DMS 273 (cell line): Measurements from ENCODE around the gene GZF1.

Experiments used
- DNase-seq: peaks from one replicate; lab custom pipeline; 2025; ENCODE audit not compliant: unreplicated experiment; lab: John Stamatoyannopoulos, UW

GZF1 gene

DNA sequence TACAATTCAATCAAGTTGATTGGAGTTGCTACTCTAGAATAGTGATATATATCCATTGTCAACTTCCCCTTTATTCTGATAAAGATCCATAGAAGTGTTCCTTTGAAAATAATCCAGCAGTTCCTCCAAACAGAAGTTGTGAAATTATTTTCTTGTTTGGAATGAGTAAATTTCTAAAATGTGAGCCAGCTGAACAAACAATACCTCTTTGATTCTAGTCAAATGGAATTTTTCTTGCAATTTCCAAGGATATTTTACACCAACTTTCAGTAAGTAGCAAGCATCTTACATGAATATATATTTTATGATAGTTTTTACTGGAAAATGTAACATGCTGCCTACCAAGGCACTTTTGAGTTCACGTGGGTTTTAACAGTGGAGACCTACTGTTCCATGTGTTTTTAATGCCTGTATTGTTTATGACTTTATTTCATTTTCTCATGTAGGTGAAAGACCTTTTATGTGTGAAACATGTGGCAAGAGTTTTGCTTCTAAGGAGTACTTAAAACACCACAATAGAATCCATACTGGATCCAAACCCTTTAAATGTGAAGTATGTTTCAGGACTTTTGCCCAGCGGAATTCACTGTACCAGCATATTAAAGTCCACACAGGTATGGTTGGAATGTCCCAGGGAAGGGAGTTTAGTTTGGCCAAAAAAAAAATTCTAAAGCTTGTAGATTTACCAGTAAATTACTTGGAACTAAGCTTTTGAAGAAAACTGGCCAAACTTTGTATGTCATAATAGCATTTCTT lies 6.5 kb downstream of the GZF1 start:
- no peak for DNase-seq

DNA sequence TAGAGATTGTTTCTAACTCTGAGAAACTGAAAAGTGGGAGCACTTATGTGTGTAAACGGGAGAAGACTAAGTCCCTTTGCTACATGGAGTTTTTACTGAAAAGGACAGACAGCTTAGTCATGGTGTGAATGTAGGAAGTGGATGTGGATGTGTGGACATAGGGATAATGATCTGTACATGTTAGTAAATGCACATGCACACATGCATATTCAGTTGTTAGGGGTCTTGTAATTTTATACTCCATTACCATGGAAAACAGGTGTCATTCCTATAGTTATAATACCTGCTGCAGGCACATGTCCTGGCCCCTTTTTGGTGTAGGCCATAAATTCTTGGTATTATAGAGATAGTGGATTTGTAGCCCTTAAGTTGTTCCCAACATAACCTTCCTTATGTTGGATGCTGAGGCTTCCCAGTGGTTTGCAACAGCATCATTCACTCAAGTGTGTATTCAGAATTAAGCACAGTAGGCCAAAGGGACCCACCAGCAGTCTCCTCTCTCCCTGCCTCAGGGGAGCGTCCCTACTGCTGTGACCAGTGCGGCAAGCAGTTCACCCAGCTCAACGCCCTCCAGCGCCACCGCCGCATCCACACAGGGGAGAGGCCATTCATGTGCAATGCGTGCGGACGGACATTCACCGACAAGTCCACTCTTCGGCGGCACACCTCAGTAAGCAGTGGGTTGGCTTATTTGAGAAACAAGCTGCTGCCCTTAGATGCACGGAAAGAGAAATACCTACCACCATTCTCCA lies 7.3 kb downstream of the GZF1 start:
- DNase-seq, result no peak

DNA sequence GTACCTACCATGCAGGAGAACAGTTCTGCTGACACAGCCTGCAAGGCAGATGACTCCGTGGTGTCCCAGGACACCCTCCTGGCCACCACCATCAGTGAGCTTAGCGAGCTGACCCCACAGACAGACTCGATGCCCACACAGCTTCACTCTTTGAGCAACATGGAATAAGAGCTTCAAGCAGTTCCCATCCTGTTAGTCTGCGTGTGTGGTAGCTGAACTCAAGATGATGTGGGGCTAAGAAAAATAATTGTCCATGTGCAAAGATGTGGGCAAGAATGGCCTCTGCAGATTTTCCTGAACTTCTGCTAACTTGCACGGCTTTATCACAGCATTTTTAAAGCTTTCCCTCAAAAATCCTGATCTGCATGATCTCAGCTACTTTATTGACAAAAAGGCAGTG lies 8.3 kb downstream of the GZF1 start:
- no peak for DNase-seq

DNA sequence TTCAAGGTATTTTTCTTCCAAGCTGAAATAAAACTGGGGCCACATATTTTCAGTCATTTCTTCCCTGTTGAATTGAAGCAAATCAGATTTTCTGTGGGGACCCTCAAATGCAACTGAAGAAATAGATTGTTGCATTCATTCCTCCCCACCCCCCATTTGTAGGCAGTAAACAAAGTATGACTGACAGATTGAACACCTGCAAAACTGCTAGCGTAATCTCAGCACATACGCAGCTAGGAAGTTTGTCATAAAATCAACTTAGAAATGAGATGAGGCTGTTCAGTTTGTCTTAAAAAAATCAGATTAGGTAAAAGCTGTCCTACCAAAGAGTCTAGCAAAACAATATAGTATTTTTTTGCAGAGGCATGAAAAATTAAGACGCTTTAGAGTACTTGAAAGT lies 8.9 kb downstream of the GZF1 start:
- no peak for DNase-seq

DNA sequence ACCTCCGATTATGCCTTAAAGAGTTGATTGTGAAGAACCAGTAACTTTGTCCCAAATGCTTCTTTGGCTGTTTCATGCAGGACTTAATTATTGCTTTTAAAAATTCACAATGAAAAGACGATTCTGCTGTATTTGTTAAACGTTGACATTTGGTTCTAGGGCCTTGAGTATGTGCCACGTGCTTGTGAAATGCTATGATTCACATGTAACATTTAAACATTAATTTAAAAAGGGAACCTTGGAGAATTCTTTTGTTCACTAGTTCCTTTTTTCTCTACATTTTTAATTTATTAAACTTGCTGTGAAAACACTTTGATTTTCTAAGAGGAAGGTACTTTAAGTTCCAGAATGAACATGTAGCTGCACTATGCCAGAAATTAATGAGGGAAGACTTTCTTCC lies 9.5 kb downstream of the GZF1 start:
- DNase-seq, result no peak

DNA sequence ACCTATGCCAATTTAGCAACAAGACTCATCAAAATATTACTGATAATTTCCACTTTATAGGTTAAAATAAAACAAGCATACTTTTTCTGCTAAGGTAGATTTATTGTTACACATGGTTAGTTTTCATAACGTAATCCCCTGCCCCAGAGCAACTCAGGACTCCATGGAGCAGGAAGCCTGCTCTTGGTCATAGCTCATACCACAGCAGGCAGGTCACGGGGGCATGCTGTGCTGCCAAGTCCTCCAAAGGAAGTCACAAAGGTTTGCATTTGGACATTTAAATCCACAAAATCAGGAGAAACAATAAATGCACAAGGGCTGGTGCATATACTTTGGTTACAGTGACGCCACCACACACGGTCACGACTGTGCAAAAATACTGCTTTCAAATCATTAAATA lies 12.5 kb downstream of the GZF1 start:
- no peak for DNase-seq

DNA sequence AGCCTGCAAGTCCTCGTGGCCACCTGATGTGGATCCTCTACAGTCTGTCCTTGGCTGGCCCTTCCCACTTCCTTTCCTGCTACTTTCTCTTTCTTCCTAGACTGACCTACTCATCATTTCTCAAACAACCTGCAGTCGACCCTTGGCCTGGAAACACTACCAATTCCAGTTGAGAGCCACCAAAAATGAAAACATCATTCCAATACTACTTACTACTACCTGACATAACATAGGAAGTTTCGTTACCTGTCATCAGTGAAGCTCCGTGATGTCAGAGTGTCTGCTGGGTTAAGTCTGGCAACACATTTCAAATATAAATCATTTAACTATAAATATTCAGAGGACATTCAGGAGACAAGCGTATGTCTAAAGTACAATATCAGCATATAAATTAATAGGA lies 13.8 kb downstream of the GZF1 start:
- DNase-seq, result no peak

DNA sequence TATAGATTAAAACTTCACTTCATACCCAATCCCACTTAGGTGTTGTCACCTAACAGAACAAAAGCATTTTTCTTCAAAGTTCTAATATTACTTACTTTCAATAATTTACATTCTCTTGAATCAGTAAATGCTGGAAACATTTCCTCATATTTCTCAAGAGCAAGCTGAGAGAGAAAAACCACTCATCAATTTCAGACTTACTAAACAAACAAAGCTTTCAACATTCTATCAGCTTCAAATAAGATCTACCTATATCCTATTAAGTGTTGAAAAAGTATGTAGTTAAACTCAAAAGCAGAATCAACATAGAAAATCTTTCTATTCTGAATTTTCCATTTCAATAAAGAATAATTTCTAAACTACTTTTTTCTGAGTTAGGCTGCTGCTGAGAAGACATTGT lies 17.8 kb downstream of the GZF1 start:
- DNase-seq, result no peak

DNA sequence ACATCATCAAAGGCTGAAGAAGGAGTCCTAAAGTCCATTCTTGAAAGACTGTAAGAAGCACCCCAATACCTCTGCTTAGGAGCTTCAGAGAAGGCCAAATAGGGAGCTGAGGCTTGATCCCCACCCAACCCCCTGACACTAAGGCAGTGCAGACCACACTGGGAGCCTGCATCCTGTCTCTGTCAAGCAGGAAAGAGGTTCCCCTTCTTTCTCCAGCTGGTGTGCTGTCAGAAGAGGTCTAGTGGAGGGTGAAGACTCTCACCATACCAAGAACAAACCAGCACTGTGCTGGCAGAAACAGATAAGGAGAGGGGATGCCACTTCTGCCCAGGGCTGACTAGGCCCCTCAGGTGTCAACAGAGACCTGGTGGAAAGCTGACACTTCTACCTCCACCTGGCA lies 19.9 kb downstream of the GZF1 start:
- no peak for DNase-seq

DNA sequence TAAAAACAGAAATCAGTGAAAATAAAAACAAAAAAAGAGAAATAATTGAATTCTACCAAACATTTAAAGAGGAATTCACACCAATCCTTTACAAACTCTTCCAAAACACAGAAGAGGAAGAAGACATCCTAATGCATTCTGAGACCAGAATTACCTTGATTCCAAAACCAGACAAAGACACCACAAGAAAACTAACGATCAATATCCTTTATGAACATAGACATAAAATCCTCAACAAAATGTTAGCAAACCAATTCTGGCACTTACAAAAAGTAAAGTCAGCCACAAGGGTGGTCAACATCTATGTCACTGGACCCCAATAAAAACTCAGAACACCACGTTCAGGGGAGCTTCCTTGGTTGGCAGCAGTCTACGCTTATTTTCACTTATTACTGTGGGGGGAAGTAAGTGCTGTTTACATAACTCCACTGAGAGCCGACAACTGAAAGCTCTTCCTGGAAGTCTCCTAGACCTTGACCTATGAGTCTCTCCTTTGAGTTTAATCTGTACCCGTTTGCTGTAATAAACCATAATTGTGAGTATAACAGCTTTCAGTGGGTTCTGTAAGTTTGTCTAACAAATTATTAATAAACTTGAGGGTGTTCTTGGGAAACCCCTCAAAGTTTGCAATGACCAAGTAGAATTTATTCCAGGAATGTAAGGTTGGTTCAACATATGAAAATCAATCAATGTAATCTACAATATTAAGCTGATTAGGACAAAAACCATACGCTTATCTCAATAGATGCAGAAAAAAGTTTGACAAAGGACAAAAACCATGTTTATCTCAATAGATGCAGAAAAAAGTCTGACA lies 24.5 kb downstream of the GZF1 start:
- DNase-seq, result no peak

DNA sequence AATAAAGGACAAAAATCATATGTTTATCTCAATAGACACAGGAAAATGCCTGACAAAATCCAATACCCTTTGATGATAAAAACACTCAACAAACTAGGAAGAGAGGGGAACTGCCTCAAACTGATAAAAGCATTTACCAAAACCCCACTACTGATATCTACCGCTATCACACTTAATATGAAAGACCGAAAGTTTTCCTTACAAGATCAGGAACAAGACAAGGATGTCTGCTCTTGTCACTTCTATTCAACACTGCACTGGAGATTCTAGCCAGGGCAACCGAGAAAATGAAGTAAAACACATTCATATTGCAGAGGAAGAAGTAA lies 25.1 kb downstream of the GZF1 start:
- DNase-seq, result no peak

DNA sequence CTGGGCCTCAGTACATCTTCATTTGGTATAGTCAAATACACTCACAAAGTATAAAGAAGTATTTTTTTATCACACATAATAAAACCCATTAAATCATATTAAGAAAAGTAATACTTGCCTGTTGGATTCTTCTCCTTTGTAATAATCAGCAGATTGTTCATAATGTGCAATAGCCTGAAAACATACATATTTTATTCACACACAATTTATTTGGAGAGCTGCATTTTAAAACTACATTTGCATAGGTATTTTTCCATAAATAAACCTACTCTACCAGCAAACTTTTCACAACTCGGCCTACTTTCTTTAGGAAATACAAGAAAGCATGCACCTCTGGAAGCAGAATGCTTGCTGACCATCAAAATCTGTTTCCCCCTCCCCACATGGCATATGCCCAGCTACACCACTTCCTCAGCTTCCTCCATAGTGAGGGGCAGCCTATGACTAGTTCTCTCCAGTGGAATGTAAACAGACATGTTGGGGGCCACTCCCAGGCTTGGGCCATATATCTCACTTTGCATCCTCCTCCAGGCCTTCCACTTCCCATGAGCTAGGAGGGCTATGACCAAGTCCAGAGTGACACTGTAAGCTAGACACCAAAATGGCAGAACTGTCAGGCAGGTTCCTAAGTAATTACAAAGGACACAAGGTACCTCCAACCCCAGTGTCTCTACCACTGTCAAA lies 28.3 kb downstream of the GZF1 start:
- no peak for DNase-seq

DNA sequence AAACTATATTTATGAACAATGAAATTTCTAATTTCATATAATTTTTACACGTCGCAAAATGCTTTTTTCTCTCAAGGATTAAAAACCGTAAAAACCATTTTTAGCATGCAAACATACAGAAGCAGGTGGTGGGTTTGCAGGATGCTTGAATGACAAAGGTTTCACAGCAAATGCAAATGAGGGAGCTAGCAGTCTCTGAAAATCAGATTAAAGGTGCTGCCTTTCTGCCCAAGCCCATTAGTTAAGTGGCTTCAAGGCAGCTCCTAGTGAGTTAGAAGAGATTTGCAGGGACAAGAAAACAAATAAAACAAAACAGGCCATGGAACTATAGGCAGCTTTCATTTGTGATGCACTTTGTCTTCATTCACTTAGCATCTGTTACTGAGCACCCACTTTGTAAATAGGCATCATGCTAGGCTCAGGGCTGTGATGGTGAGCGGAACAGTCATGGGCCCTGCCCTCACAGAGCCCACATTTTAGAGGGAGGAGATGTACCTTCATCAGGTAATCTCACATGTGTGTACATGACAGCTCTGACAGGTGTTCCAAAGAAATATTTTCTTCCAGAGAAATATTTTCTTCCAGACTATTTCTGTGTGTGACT lies 29.8 kb downstream of the GZF1 start:
- DNase-seq, result no peak

DNA sequence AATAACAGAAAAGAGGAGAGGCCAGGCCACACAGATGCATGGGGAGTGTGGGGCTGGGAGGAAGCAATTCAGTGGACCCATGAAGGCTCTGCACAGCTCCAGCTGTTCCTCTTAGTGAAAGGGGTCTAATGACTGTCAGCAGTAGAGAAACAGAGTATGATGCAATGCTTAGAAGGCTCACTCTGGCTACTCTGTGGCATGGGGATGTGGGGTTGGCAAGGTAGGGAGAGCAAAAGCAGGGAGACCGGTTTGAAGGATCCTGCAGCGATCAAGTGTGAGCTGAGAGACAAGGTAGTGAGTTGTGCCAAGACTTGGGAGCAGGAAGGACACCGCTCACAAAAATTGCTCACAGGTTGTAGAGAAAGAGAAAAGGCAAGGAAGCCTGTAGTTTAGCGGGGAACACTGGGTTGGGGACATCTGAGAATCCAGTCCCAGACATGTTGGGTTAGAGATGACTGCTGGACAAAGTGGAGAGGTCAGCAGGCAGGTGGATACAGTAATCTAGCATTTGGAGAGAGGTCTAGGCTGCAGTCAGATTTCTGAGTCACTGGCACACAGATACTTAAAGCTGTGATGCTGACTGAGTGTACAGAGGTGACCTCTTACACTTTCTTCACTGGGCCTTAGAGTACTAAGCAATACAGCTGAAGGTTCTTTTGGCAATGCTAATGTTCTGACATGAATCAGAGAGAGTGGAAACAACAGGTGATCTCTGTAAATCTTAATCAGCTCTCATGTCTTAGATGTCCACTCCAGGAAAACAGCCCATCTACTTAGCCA lies 32.2 kb downstream of the GZF1 start:
- DNase-seq, result no peak

DNA sequence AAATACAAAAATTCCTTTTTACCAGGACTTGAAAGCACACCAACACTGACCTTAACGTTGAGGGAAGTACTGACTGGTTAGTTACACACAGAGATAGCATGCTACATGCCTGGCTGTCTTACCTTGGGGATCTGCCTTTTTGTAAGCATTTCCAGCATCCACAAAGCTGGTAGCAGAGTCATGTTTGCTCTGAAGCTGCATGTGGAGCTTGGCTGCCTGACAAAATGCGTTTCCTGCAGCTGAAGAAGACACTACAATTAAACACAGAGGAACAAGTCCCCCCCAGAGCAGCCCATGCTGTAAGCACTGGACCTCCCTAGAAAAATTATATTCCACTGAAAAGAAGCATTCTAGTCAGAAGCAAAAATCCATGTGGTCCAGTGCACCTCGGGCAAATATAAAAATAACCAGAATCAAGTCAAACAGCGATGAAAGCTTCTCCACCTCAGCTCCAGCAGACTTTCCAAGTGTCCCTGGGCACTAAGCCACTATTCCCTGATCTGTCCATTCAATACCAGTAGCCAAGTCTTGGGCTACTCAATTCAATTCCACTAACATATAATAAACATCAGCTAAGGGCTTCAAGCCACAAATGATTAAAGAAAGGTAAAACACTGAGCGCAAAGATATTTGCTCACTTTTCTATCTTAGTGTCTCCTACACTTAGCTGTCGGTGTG lies 35.1 kb downstream of the GZF1 start:
- DNase-seq, result no peak

DNA sequence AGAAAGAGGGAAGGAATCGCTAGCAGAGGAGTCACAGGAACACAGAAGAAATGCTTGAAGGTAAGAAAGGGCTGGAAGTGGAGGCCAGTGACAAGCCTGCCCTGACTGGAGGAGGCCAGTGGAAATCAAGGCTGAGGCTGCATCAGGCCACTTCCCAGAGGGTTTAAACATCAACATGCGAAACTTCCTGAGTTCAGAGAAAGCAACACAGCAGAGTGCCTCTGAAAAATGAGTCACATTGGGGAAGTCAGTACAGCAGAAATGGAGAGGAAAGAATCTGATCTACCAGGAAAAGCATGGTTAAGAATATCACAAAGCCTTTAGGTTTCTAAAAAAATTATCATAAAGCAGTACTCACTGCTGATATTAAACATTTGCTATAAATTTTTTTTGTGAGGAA lies 36.0 kb downstream of the GZF1 start:
- no peak for DNase-seq

DNA sequence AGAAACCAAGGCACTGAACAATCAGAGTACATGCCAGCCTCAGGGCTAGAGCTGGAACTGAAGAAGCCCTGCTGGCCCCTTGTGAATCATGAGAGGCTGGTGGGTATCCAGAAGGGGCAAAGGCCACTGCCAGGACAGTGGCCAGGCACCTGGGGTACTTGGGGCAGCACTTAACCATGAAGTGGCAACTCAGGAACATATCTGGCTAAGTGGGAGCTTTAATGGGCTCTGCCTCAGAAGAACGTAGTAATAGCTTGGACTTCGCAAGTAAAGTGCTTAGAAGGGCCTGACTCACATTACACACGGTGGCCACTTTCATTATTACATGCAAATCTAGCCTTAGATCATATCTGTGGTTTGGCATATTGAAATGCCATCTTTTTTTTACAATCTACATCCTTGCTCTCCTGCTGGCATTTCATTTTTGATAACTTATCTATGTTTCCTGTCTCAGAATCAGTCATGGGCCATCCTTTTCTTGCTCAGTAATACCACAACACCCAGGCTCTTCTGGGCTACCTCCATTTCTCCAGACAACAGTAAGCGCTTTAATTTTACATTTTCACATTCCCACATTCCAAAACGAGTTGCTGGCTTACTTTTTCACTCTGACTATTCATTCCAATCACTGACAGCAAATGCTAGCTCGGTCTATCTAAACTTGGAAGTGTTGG lies 37.7 kb downstream of the GZF1 start:
- no peak for DNase-seq

DNA sequence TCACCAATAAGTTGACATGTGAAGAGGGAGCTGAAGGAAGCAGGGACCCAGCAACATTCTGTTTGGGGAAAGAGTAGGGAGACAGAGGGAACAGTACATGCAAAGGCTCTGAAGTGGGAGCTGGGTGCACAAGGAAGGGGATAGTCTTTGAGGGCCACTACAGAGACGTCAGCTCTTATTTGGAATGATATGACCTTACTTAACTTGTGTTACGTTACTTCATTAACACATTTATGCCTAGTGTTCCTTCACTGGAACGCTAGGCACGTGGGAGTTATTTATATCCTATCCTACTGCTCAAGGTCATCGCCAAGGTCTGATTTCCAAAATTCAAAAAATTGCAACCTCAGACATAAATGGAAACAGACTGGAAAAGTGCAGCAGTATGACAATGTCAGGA lies 39.1 kb downstream of the GZF1 start:
- DNase-seq, result no peak

DNA sequence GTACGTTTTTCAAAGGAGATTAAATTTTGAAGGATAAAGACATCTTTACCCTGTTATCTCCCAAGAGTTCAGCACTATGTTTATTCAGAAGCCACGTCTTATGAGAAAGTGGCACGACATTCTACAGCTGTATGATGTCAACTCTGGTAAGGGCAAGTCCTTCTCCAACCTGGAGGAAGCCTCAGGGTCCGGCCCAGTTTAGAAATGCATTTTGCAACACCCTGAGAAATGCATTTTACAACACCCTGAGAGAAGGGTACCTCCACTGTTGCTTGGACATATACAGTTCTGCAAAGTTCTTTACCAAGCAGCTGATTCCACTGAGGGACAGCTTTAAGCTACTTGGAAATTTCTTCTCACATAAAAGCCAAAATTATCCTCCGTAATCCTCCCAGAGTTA lies 41.8 kb downstream of the GZF1 start:
- no peak for DNase-seq
